HK-2 (cell line): ENCODE data around the gene RHOG.
"Not testable (repeated sequence)": the region's sequence is repeated elsewhere in the genome, so short reads cannot be mapped to it uniquely, and the experiment has no call there.

ENCODE experiments used
- DNase-seq: peaks from one replicate; pipeline ENCODE4 v3.0.0-alpha.2; 2018; ENCODE audit not compliant: unreplicated experiment

RHOG gene

GRCh38 chr11:3840870-3841425 is at the start of gene RHOG:
Gene RHOG (minus strand): TSS chr11:3840959. CDS start chr11:3828138, 12,821 bp downstream.
- DNase-seq, result peak; percentile 83

GRCh38 chr11:3890014-3890413 is 49.3 kb upstream of the RHOG start:
- DNase-seq, result no peak

- no peak for DNase-seq
Observed at GRCh38 chr11:3888876-3889275, 48.1 kb upstream of the RHOG start.

GRCh38 chr11:3886985-3887384 is 46.2 kb upstream of the RHOG start:
- DNase-seq, result no peak

GRCh38 chr11:3885855-3886254 is 45.1 kb upstream of the RHOG start:
- DNase-seq, result no peak

GRCh38 chr11:3882655-3883054 is 41.9 kb upstream of the RHOG start:
- DNase-seq, result no peak

GRCh38 chr11:3880724-3881123 is 40.0 kb upstream of the RHOG start:
- DNase-seq, result peak; percentile 32

- DNase-seq, result no peak
Observed at GRCh38 chr11:3879967-3880542, 39.3 kb upstream of the RHOG start.

GRCh38 chr11:3879216-3879966 is 38.6 kb upstream of the RHOG start:
- no peak for DNase-seq

GRCh38 chr11:3878258-3878584 is 37.5 kb upstream of the RHOG start:
- no peak for DNase-seq

- DNase-seq, result no peak
Observed at GRCh38 chr11:3877364-3878257, 36.9 kb upstream of the RHOG start.

- DNase-seq, result no peak
Observed at GRCh38 chr11:3876613-3877012, 35.9 kb upstream of the RHOG start.

- DNase-seq, result no peak
Observed at GRCh38 chr11:3873712-3874349, 33.1 kb upstream of the RHOG start.

- DNase-seq, result no peak
Observed at GRCh38 chr11:3867209-3868091, 26.7 kb upstream of the RHOG start.

- DNase-seq, result no peak
Observed at GRCh38 chr11:3866836-3867208, 26.1 kb upstream of the RHOG start.

- no peak for DNase-seq
Observed at GRCh38 chr11:3866206-3866605, 25.4 kb upstream of the RHOG start.

GRCh38 chr11:3865388-3866193 is 24.8 kb upstream of the RHOG start:
- no peak for DNase-seq

- DNase-seq, result no peak
Observed at GRCh38 chr11:3861683-3862082, 20.9 kb upstream of the RHOG start.

- DNase-seq, result not testable (repeated sequence)
Observed at GRCh38 chr11:3860898-3861393, 20.2 kb upstream of the RHOG start.

- no peak for DNase-seq
Observed at GRCh38 chr11:3860375-3860774, 19.6 kb upstream of the RHOG start.
